CD4-positive, alpha-beta T cell treated with Interleukin-6 for 4 hours (primary cell): ENCODE data around the gene UTP25.

ENCODE experiments used
- DNase-seq: peaks from one replicate; pipeline ENCODE4 v3.0.0-alpha.2; 2020; ENCODE audit warnings: mixed read lengths

Gene UTP25

DNA sequence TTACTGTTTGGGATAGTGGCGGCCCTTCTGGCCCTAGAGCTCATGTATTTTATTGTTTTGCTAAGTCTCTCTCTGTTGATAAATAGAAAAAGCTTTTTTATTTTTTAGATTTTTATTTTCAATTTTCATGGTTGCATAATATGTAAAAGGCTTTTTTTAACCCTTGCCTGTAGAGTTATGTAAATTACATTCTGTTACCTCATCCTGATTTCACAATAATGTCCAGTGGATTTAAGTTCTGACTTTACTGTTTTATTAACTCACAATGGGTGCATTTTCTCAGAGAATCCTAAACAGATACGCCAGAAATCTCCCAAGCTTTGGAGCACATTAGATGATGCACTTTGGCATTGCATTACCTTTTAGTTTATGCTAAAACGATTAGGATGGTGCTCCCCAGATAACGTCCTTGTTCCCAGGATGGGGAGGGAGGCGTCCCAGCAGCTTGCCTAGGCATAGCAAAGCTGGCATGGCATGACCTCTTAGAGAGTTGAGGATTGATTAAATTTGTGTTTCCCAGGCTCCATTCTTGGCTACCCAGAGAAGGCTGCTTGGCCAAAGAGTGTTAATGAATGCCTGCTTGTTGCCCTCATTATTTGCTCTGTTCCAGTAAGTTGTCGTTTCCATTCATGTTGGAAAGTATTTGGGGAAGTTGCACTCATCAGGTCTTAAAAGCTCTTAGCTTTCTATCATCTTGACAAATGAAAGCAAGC is 17.1 kb downstream of the UTP25 start:
- no peak for DNase-seq

GRCh38 chr1:209845408-209845725 is 17.6 kb downstream of the UTP25 start:
- DNase-seq: no peak

GRCh38 chr1:209849388-209849787 is 21.6 kb downstream of the UTP25 start:
- DNase-seq: no peak

- peak; percentile 15 for DNase-seq
These were observed 22.7 kb downstream of the UTP25 start for GRCh38 chr1:209850342-209850979.

GRCh38 chr1:209853676-209854075 is 25.9 kb downstream of the UTP25 start:
- DNase-seq: no peak

DNA sequence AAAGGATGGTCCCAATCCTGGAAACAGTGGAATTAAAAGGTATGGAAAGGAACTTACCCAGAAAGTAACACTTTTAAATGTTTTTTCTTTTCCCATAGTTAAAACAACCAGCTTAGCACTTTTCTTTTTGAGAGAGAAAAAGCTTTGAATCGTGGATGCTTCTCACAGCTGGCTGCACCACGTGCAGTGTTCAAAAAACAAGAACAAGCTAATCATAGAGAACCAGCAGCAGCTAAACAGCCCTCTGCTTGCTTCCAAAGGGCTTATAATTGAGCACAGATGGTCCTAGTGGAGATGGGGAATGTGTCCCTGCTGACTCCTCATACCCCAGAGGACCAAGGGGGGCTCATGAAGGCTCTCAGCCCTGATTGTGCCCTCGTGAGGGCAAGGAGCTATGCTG is 26.4 kb downstream of the UTP25 start:
- DNase-seq: no peak

DNA sequence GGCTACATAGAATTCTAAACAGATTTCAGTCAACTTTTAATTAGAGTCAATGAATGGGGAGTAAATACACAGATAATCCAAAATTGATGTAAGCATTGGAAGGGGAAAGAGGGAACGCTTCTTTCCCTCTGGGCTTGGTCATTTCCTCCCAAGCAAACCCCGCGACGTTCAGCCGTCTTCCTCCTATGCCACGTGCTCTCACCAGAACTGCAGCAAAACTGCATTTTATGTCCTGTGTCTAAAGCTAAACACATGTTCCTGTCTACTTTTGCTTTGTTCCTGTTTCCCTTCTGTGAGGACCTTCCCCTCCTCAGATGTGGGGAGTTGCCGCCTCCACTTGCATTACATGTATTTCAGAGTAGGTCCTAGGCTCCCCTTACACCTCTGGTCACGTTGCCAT is 27.2 kb downstream of the UTP25 start:
- DNase-seq: no peak

DNA sequence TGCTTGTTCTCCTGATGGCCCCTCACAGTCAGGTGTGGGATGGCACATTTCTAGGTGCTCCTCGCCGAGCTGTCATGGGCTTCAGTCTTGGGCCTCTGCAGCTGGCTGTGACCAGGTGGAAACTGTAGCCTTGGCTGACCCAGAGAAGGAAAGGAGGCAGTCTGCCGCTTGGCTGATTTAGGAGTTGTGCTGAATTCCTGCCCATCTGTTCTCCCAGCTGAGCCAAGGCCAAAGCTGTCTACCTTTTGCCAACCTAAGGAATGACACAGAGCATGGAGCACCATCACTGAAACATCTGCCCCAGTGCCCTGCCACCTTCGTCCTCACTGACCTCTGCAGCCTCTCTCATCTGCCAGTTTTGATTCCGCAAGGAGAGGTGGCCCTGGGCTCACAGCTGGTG is 27.9 kb downstream of the UTP25 start:
- no peak for DNase-seq

GRCh38 chr1:209858561-209859103 is 30.9 kb downstream of the UTP25 start:
- no peak for DNase-seq

DNA sequence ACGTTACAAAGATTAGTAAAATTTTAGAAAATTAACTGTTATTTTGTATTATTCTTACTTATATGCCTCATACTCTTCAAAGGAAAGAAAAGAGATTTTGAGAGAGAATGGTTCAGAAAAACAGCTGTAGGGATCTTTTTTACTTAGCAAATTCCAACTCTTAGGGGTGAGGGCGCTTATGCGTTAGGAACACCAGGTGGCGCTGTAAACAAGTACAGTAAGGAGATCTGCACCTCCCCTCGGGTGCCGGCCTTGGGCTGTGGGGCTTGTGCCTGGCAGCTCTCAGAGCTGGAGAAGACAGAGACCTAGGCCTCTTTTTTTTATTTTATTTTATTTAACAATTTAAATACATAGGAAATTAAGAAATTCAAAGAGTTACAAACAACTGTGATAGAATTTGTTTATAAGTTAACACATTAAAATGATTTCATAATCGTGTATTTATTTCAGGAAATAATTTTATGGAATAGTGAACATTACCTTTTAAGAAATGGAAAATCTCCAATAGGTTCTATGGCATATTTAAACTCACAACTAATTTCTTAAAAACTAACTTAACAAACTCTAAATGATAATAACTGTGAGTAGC is 32.6 kb downstream of the UTP25 start:
- DNase-seq: peak; percentile 78

DNA sequence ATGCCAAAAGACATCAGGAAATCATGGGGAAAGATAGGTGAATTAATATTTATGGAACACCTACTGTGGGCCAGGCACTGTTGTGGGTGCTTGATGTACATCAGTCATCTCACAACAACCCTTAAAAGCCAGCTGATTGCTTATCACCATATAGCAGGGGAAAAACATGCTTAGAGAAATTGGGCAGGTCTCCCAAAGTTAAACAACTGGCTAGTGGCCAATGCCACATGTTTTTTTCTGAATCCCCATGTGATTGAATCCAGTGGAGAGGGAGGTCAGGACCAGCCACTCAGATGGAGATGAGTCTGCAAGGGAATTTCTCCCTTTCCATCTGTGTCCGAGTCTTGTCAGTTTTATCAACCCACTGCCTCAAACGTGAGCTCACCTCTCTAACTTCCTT is 33.5 kb downstream of the UTP25 start:
- no peak for DNase-seq

- no peak for DNase-seq
These were observed 34.9 kb downstream of the UTP25 start for GRCh38 chr1:209862391-209863356.

- no peak for DNase-seq
These were observed 36.2 kb downstream of the UTP25 start for GRCh38 chr1:209863766-209864485.

- no peak for DNase-seq
These were observed 38.4 kb downstream of the UTP25 start for GRCh38 chr1:209866201-209866600.

DNA sequence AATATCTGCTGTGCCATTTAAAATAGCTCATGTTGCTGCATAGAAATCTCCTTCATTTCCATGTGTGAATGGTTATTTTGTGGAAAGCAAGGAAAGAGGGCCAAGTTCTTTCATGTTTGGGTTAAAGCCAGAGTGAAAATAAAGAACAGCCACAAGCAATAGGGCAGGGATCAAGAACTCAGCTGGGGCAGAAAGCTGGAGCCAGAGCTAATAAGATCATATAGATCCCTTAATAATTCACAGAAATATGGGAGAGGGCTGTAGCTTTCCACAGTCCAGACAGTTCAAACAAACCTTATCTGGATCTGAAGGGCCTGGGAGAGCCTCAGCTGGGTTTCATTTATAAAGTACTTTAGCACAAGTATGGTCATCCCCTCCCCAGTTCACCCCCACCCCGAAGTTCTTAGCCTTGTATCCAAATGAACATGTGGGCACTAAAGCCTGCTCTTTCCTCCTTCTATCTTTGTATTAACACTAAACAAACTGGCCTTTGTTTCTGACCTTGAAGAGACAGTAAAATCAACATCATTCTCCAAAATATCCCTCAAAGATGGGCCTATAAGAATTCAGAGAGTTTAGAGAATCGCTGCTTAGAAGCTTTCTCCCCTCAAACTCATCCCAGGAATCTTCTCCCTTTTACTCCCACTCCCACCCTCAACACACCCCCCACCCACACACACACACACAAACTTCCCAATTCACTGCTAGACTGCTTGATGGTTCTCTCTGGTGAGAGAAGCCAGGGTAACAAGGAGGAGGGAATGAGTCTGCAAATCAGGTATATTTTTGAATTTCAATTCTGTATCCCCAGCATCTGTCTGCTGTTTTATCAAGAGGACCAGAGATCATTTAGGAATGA is 41.7 kb downstream of the UTP25 start:
- no peak for DNase-seq

- DNase-seq: no peak
These were observed 42.5 kb downstream of the UTP25 start for GRCh38 chr1:209870151-209870831.

- no peak for DNase-seq
These were observed 43.2 kb downstream of the UTP25 start for GRCh38 chr1:209871006-209871405.

DNA sequence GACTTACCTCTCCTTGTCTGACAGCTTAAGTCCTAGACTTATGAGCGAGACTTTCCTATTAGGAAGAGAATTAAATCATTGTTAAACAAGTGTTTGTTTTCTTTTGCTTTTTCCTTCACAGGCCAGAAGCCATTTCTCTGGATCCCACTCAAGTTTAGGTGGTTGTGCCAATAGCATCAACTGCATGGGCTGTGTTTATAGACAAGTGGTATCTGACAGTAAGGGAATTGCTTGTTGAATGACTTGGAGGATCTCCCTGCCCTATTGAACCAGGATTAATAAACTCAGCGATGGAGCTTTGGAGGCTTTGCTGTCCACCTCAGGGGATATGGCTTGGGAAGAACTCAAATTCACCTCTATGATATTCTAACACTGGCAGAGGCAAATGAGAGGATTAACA is 43.7 kb downstream of the UTP25 start:
- no peak for DNase-seq

- no peak for DNase-seq
These were observed 45.5 kb downstream of the UTP25 start for GRCh38 chr1:209873067-209873799.

DNA sequence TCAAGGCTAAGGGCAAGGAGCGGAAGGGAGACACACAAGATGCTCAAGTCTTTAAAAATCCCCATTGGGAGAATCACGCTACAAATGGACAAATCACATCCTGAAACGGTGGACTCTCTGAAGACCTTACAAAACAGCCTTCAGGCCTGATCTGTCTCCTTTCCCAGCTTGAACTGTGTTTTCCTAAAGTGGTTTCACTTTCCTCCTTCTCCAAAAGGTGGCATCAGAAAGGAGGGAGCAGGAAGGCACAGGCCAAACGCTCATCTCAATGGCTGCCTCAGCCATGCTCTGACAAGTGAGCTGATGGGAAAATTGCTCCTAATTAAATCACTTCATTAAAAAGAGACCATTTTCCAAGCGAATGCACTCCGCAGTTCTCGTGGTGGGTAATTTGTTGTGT is 47.7 kb downstream of the UTP25 start:
- DNase-seq: no peak
